NCI-H446 treated with DMSO at 0.1 percent for 48 hours (cell line): ENCODE results near the gene TESMIN.

Experiments used
- DNase-seq: peaks from one replicate; lab custom pipeline; 2025; lab: John Stamatoyannopoulos, UW

TESMIN gene

GRCh38 chr11:68751331-68751856 is at the start of gene TESMIN:
TSS of gene TESMIN (minus strand) at chr11:68751520. CDS start at chr11:68750660, 860 bp downstream.
- no peak for DNase-seq

GRCh38 chr11:68798221-68798813 is 47.0 kb upstream of the TESMIN start:
- DNase-seq: no peak

- no peak for DNase-seq
These were observed 45.5 kb upstream of the TESMIN start for GRCh38 chr11:68796801-68797200.

- DNase-seq: no peak
These were observed 41.2 kb upstream of the TESMIN start for GRCh38 chr11:68792400-68792966.

- DNase-seq: no peak
These were observed 33.3 kb upstream of the TESMIN start for GRCh38 chr11:68784653-68785052.

GRCh38 chr11:68783216-68783821 is 32.0 kb upstream of the TESMIN start:
- no peak for DNase-seq

- no peak for DNase-seq
These were observed 31.4 kb upstream of the TESMIN start for GRCh38 chr11:68782711-68783110.

GRCh38 chr11:68780829-68781228 is 29.5 kb upstream of the TESMIN start:
- DNase-seq: no peak

- no peak for DNase-seq
These were observed 26.9 kb upstream of the TESMIN start for GRCh38 chr11:68778205-68778604.

- DNase-seq: no peak
These were observed 25.3 kb upstream of the TESMIN start for GRCh38 chr11:68776442-68777235.

- DNase-seq: no peak
These were observed 24.6 kb upstream of the TESMIN start for GRCh38 chr11:68775951-68776388.

GRCh38 chr11:68774194-68774585 is 22.9 kb upstream of the TESMIN start:
- DNase-seq: no peak

- no peak for DNase-seq
These were observed 22.3 kb upstream of the TESMIN start for GRCh38 chr11:68773521-68774193.

GRCh38 chr11:68772936-68773335 is 21.6 kb upstream of the TESMIN start:
- DNase-seq: no peak

- DNase-seq: no peak
These were observed 19.5 kb upstream of the TESMIN start for GRCh38 chr11:68770781-68771180.

- DNase-seq: no peak
These were observed 16.4 kb upstream of the TESMIN start for GRCh38 chr11:68767672-68768071.

- DNase-seq: no peak
These were observed 15.5 kb upstream of the TESMIN start for GRCh38 chr11:68766786-68767185.

GRCh38 chr11:68764746-68765145 is 13.4 kb upstream of the TESMIN start:
- no peak for DNase-seq

GRCh38 chr11:68763926-68764657 is 12.8 kb upstream of the TESMIN start:
- DNase-seq: no peak

GRCh38 chr11:68763181-68763721 is 11.9 kb upstream of the TESMIN start:
- no peak for DNase-seq

GRCh38 chr11:68762481-68762880 is 11.2 kb upstream of the TESMIN start:
- no peak for DNase-seq
